A549 (cell line): ENCODE results near the gene DLG1. TPM values are rescaled to one million over a fixed set of nuclear protein-coding genes. Genes with fewer than 3 reads are reported as not detected.

Experiments
- ATAC-seq, 2 experiments: fragments of 200-7000 bp in 1 of 2; fragments of >200 bp in 1 of 2; cut with Nextera tagmentation in 1 of 2; cut with Tn5 transposase in 1 of 2; 3 replicates each; pipeline versions ENCODE4 v1.8.0 to v1.9.1; 2018 to 2020; ENCODE audit warnings: mild to moderate bottlenecking in 1 of 2, moderate library complexity in 1 of 2
- CTCF ChIA-PET: fragments of 300-600 bp; sonication (Branson Sonifier 250); formaldehyde crosslinking; extraction: SDS; loops from one replicate; lab custom pipeline; 2021; ENCODE audit warnings: antibody characterized with exemption, inconsistent platforms; lab: Yijun Ruan, JAX
- POLR2A ChIA-PET: fragments of 350-600 bp; formaldehyde crosslinking; extraction: SDS; loops from one replicate; lab custom pipeline; 2021; ENCODE audit warnings: antibody characterized with exemption, inconsistent platforms; lab: Yijun Ruan, JAX
- DNase-seq, 2 experiments: peaks; one replicate each; pipeline versions ENCODE4 v3.0.0 to v3.0.0-alpha.2; 2011 to 2016; ENCODE audit warnings: low read depth in 1 of 2, low spot score in 1 of 2
- FAIRE-seq: peaks from 2 replicates; lab custom pipeline; 2011; peaks lifted over from hg19 to GRCh38; lab: Jason Lieb, UNC
- H3K27ac ChIP-seq, 2 experiments: fragments of >200 bp; sonication (Bioruptor Twin); formaldehyde crosslinking; 3 replicates each; pipeline ENCODE4 v1.5.1; 2016 to 2017
- H3K4me1 ChIP-seq: fragments of >200 bp; sonication (Bioruptor Twin); formaldehyde crosslinking; 3 replicates; pipeline ENCODE4 v1.6.1; 2016
- H3K4me2 ChIP-seq: fragments of >200 bp; sonication (Bioruptor Twin); formaldehyde crosslinking; 3 replicates; pipeline ENCODE4 v1.6.1; 2016
- H3K4me3 ChIP-seq: fragments of >200 bp; sonication (Bioruptor Twin); formaldehyde crosslinking; 3 replicates; pipeline ENCODE4 v1.5.1; 2016
- H3K9me3 ChIP-seq: fragments of >200 bp; sonication (Bioruptor Twin); formaldehyde crosslinking; 3 replicates; pipeline ENCODE4 v1.6.1; 2016
- CBX2 ChIP-seq: fragments of 200-600 bp; sonication (generic); IDR thresholded peaks from 2 replicates; pipeline ENCODE4 v1.6.1; 2016; ENCODE audit warnings: low read depth, mild to moderate bottlenecking, borderline replicate concordance
- CEBPB ChIP-seq, 2 experiments: fragments of >200 bp in 1 of 2; sonication (Bioruptor Twin) in 1 of 2; formaldehyde crosslinking in 1 of 2; IDR thresholded peaks; 2 replicates each; pipeline ENCODE4 v1.6.1; 2012 to 2016
- CHD2 ChIP-seq: fragments of 150-350 bp; IDR thresholded peaks from 2 replicates; pipeline ENCODE4 v1.6.1; 2014; ENCODE audit warnings: low read length; ENCODE audit not compliant: partially characterized antibody
- EHF ChIP-seq: fragments of 250-450 bp; sonication (Bioruptor Pico); IDR thresholded peaks from 2 replicates; pipeline ENCODE4 v1.5.0; 2020; ENCODE audit warnings: mild to moderate bottlenecking
- EHMT2 ChIP-seq: fragments of 200-600 bp; sonication (generic); IDR thresholded peaks from 2 replicates; pipeline ENCODE4 v1.6.1; 2016; ENCODE audit warnings: antibody characterized with exemption, low read depth, mild to moderate bottlenecking, moderate library complexity
- FOSB ChIP-seq: fragments of 250-450 bp; sonication (Bioruptor Pico); IDR thresholded peaks from 2 replicates; pipeline ENCODE4 v1.5.0; 2020; ENCODE audit warnings: mild to moderate bottlenecking, moderate library complexity
- HDAC2 ChIP-seq: fragments of 200-600 bp; sonication (generic); IDR thresholded peaks from 2 replicates; pipeline ENCODE4 v1.6.1; 2016
- HEYL ChIP-seq: fragments of 250-450 bp; sonication (Bioruptor Pico); IDR thresholded peaks from 2 replicates; pipeline ENCODE4 v1.8.0; 2021; ENCODE audit warnings: mild to moderate bottlenecking, moderate library complexity
- HOXB13 ChIP-seq: fragments of 250-450 bp; sonication (Bioruptor Pico); IDR thresholded peaks from 2 replicates; pipeline ENCODE4 v1.5.0; 2020; ENCODE audit warnings: low read depth, mild to moderate bottlenecking, moderate library complexity
- MAFK ChIP-seq: fragments of 450-650 bp; IDR thresholded peaks from 2 replicates; pipeline ENCODE4 v1.6.1; 2014; ENCODE audit not compliant: partially characterized antibody
- POLR2AphosphoS2 ChIP-seq: conservative IDR thresholded peaks from 2 replicates; pipeline ENCODE4 v1.6.1; 2012; ENCODE audit warnings: low read length, improper control_type of control experiment, inconsistent platforms
- RAD21 ChIP-seq, 2 experiments: fragments of >200 bp in 1 of 2; sonication (Bioruptor Twin) in 1 of 2; formaldehyde crosslinking in 1 of 2; IDR thresholded peaks in 1 of 2; conservative IDR thresholded peaks in 1 of 2; 2 replicates in 1 of 2; 3 replicates in 1 of 2; pipeline ENCODE4 v1.6.1; 2012 to 2018; ENCODE audit warnings: inconsistent platforms in 1 of 2
- RCOR1 ChIP-seq: fragments of 150-350 bp; IDR thresholded peaks from 2 replicates; pipeline ENCODE4 v1.6.1; 2014; ENCODE audit warnings: antibody characterized with exemption, low read length, low read depth
- RFX5 ChIP-seq: fragments of 450-650 bp; IDR thresholded peaks from 2 replicates; pipeline ENCODE4 v1.7.1; 2014; ENCODE audit warnings: antibody characterized with exemption, mild to moderate bottlenecking, moderate library complexity
- SMC3 ChIP-seq: fragments of >200 bp; sonication (Bioruptor Twin); formaldehyde crosslinking; IDR thresholded peaks from 3 replicates; pipeline ENCODE4 v1.6.1; 2018; ENCODE audit warnings: inconsistent platforms
- TFCP2L1 ChIP-seq: fragments of 250-450 bp; sonication (Bioruptor Pico); IDR thresholded peaks from 2 replicates; pipeline ENCODE4 v1.5.0; 2021; ENCODE audit warnings: mild to moderate bottlenecking
- TP53 ChIP-seq: fragments of 250-450 bp; sonication (Bioruptor Pico); IDR thresholded peaks from 2 replicates; pipeline ENCODE4 v1.5.0; 2021; ENCODE audit warnings: mild to moderate bottlenecking, moderate library complexity
- USF2 ChIP-seq: fragments of 450-650 bp; IDR thresholded peaks from 2 replicates; pipeline ENCODE4 v1.6.1; 2014; ENCODE audit warnings: antibody characterized with exemption
- ZSCAN20 ChIP-seq: fragments of 250-450 bp; sonication (Bioruptor Pico); IDR thresholded peaks from 2 replicates; pipeline ENCODE4 v1.8.0; 2022; ENCODE audit warnings: mild to moderate bottlenecking, moderate library complexity
- WGBS: methylation state at CpG from one replicate; pipeline ENCODE4 v1.1.6; 2017; ENCODE audit errors: missing lambda C conversion rate; 5-methylcytosine and 5-hydroxymethylcytosine counted together
- polyA plus RNA-seq, 4 experiments: library from polyadenylated mRNA; depleted of rRNA in 3 of 4; stranded (reverse); fragments of >200 nt; fragmentation: RNase III in 1 of 4; extraction: RNeasy Plus Mini Kit Qiagen cat#74134 plus additional on column Dnase treatment in 1 of 4; gene quantifications; 2 replicates in 3 of 4; 3 replicates in 1 of 4; pipeline ENCODE4 v1.2.3, GENCODE V29; 2011 to 2017
- TF ChIP-seq, protein P1 (sequence below): fragments of >200 bp; sonication (Bioruptor Twin); formaldehyde crosslinking; IDR thresholded peaks from 3 replicates; pipeline ENCODE4 v1.5.1; 2016
- TF ChIP-seq, protein P2 (sequence below): fragments of >200 bp; sonication (Bioruptor Twin); formaldehyde crosslinking; IDR thresholded peaks from 3 replicates; pipeline ENCODE4 v1.6.1; 2016
- TF ChIP-seq, protein P3 (sequence below): fragments of 250-450 bp; sonication (Bioruptor Pico); IDR thresholded peaks from 2 replicates; pipeline ENCODE4 v1.5.0; 2021; ENCODE audit warnings: mild to moderate bottlenecking, moderate library complexity, borderline replicate concordance

DLG1 gene
- polyA plus RNA-seq, 2 of the 4 experiments (the other 2 are of a cell fraction), result 27.0 to 33.9 TPM

- POLR2A ChIA-PET, result no interaction called here
- Histone ChIP-seq H3K27ac (no peak overlapping the region), H3K4me1 (no peaks in the 10 kb centered on the region), H3K4me2 (no peak overlapping the region), H3K9me3 (no peaks in the 10 kb centered on the region), H3K4me3 (no peak overlapping the region)
- TF ChIP-seq POLR2AphosphoS2 (no peak), CBX2 (no peak), TP53 (CRISPR knock-in tag) (no peak), RFX5 (no peak), EHF (CRISPR knock-in tag) (no peak), RAD21 (conservative IDR thresholded peaks at IDR 0.05 in 1 of 2, IDR thresholded peaks at IDR 0.05 in 1 of 2) (no peak), FOSB (CRISPR knock-in tag) (no peak), HEYL (no peak), CHD2 (no peak), RCOR1 (no peak), MAFK (no peak), ZSCAN20 (CRISPR knock-in tag) (no peak), USF2 (no peak), EHMT2 (no peak), TFCP2L1 (CRISPR knock-in tag) (no peak), HDAC2 (no peak), HOXB13 (CRISPR knock-in tag) (no peak)
- TF ChIP-seq, protein P1, sequence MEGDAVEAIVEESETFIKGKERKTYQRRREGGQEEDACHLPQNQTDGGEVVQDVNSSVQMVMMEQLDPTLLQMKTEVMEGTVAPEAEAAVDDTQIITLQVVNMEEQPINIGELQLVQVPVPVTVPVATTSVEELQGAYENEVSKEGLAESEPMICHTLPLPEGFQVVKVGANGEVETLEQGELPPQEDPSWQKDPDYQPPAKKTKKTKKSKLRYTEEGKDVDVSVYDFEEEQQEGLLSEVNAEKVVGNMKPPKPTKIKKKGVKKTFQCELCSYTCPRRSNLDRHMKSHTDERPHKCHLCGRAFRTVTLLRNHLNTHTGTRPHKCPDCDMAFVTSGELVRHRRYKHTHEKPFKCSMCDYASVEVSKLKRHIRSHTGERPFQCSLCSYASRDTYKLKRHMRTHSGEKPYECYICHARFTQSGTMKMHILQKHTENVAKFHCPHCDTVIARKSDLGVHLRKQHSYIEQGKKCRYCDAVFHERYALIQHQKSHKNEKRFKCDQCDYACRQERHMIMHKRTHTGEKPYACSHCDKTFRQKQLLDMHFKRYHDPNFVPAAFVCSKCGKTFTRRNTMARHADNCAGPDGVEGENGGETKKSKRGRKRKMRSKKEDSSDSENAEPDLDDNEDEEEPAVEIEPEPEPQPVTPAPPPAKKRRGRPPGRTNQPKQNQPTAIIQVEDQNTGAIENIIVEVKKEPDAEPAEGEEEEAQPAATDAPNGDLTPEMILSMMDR, result no peak
- TF ChIP-seq, protein P2, sequence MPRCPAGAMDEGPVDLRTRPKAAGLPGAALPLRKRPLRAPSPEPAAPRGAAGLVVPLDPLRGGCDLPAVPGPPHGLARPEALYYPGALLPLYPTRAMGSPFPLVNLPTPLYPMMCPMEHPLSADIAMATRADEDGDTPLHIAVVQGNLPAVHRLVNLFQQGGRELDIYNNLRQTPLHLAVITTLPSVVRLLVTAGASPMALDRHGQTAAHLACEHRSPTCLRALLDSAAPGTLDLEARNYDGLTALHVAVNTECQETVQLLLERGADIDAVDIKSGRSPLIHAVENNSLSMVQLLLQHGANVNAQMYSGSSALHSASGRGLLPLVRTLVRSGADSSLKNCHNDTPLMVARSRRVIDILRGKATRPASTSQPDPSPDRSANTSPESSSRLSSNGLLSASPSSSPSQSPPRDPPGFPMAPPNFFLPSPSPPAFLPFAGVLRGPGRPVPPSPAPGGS, result no peak
- TF ChIP-seq, protein P3, sequence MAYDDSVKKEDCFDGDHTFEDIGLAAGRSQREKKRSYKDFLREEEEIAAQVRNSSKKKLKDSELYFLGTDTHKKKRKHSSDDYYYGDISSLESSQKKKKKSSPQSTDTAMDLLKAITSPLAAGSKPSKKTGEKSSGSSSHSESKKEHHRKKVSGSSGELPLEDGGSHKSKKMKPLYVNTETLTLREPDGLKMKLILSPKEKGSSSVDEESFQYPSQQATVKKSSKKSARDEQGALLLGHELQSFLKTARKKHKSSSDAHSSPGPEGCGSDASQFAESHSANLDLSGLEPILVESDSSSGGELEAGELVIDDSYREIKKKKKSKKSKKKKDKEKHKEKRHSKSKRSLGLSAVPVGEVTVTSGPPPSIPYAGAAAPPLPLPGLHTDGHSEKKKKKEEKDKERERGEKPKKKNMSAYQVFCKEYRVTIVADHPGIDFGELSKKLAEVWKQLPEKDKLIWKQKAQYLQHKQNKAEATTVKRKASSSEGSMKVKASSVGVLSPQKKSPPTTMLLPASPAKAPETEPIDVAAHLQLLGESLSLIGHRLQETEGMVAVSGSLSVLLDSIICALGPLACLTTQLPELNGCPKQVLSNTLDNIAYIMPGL (CRISPR knock-in tag), result no peak
- FAIRE-seq, result no peak
- DNase-seq, result no peak
- no peak for ATAC-seq
- 87% methylated on average over 2 of the region's 2 CpGs for WGBS
- CTCF ChIA-PET, result interaction anchor here (0.6 kb wide), 1 partner anchor 69 kb away, joined by 3 read pairs; no protein-coding TSS in a partner anchor
These were observed 192.6 kb downstream of the DLG1 start for GRCh38 chr3:197105786-197106185.

- POLR2A ChIA-PET, result no interaction called here
- Histone ChIP-seq H3K27ac (no peak overlapping the region), H3K4me3 (no peak overlapping the region), H3K4me1 (no peaks in the 10 kb centered on the region), H3K9me3 (no peaks in the 10 kb centered on the region), H3K4me2 (no peak overlapping the region)
- CTCF ChIA-PET, result no interaction called here
- TF ChIP-seq SMC3 (no peak), CEBPB (IDR thresholded peaks at IDR 0.05) (0 out of 4 replicates have a peak, but pooled peaks of 1 of the 2 experiments have one; percentile 7)
- DNase-seq (no peak), FAIRE-seq (no peak), ATAC-seq (no peak)
- 28% methylated on average over 1 of the region's 1 CpG for WGBS
These were observed 193.7 kb downstream of the DLG1 start for GRCh38 chr3:197104738-197105137.
